A673 (cell line): Measurements from ENCODE around the gene SCCPDH.

Experiments used
- CTCF ChIP-seq: fragments of 300-800, 200-600 bp; sonication (generic); conservative IDR thresholded peaks from 2 replicates; pipeline ENCODE4 v1.5.1; 2017; ENCODE audit warnings: low read depth, mild to moderate bottlenecking, antibody characterized with exemption, low read length, moderate library complexity, mixed read lengths
- EZH2 ChIP-seq: fragments of 200-600 bp; sonication (generic); IDR thresholded peaks from 2 replicates; pipeline ENCODE4 v1.6.1; 2017; ENCODE audit warnings: borderline replicate concordance, low read depth, mild to moderate bottlenecking, mixed read lengths, antibody characterized with exemption, low read length; ENCODE audit not compliant: poor library complexity, severe bottlenecking

DNA sequence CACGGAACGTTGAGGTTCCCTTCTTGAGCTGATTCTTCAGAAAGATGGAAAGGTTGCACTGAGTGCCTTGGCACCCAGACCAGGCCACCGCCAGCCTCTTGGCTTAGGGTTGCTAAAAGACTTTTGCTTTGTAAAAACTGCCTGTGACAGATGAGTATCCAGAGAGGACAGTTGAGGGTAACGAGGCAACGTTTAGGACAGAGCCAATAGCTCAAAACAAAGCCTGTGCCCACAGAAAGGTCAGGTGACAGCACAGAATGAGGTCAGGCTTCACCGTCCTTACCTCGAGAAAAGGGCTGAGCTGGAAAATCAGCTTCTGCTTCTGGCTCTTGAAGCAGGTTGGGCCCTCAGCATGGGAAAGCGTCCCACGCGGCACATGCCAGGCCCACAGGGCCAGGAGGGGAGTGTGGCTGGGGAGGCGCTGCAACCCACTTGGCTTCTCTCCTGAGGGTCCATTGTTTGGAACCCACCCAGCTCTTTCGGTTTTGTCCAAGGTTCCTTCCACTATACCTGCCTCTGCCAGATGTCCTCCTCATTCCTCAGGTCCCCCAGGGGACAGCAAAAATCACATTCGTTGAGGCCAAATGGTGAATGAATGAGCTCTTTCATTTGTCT, 55.5 kb downstream of the SCCPDH start:
- TF ChIP-seq CTCF (no peak), EZH2 (no peak)
